K562 (cell line): Measurements from ENCODE around the gene ABCG5.

Experiments used
- ARNT ChIP-seq, 2 experiments: fragments of 450-650 bp; IDR thresholded peaks; 2 replicates each; pipeline ENCODE4 v1.6.1; 2016; ENCODE audit warnings: mild to moderate bottlenecking in 1 of 2
- ELF4 ChIP-seq: fragments of 450-650 bp; formaldehyde crosslinking; IDR thresholded peaks from 2 replicates; pipeline ENCODE4 v1.4.0; 2022; ENCODE audit warnings: missing genetic modification characterization
- EZH2 ChIP-seq: IDR thresholded peaks from 2 replicates; pipeline ENCODE4 v1.6.1; 2012; ENCODE audit warnings: low read depth, mild to moderate bottlenecking, inconsistent platforms, low read length, borderline replicate concordance
- HCFC1 ChIP-seq: IDR thresholded peaks from 2 replicates; pipeline ENCODE4 v1.6.1; 2012; ENCODE audit warnings: low read depth, low read length, improper control_type of control experiment
- MAFK ChIP-seq: IDR thresholded peaks from 2 replicates; pipeline ENCODE4 v1.6.1; 2011; ENCODE audit warnings: low read length, improper control_type of control experiment
- POLR2A ChIP-seq: fragments of 450-650 bp; conservative IDR thresholded peaks from 2 replicates; pipeline ENCODE4 v1.6.1; 2016
- SREBF2 ChIP-seq: sonication (generic); formaldehyde crosslinking; IDR thresholded peaks from 2 replicates; pipeline ENCODE4 v1.4.0; 2020; ENCODE audit warnings: mild to moderate bottlenecking, missing genetic modification reagents
- TAL1 ChIP-seq: fragments of 450-650 bp; IDR thresholded peaks from 2 replicates; pipeline ENCODE4 v1.6.1; 2016; ENCODE audit warnings: mild to moderate bottlenecking
- XRCC3 ChIP-seq: fragments of 450-650 bp; IDR thresholded peaks from 2 replicates; pipeline ENCODE4 v1.6.1; 2017; ENCODE audit warnings: mild to moderate bottlenecking, moderate library complexity
- XRCC5 ChIP-seq: fragments of 200-400 bp; formaldehyde crosslinking; IDR thresholded peaks from 2 replicates; pipeline ENCODE4 v1.6.1; 2017; ENCODE audit warnings: low read depth, mild to moderate bottlenecking, low read length
- ZNF444 ChIP-seq: fragments of 250-450 bp; sonication (Bioruptor Pico); IDR thresholded peaks from 2 replicates; pipeline ENCODE4 v1.4.0; 2020; ENCODE audit warnings: mild to moderate bottlenecking, moderate library complexity
- TF ChIP-seq, protein P1 (sequence below): sonication (generic); formaldehyde crosslinking; IDR thresholded peaks from 2 replicates; pipeline ENCODE4 v1.4.0; 2020; ENCODE audit warnings: mild to moderate bottlenecking, missing genetic modification reagents
- TF ChIP-seq, protein P2 (sequence below), 3 experiments: IDR thresholded peaks in 2 of 3; conservative IDR thresholded peaks in 1 of 3; 2 replicates each; pipeline ENCODE4 v1.5.1; 2011 to 2012; ENCODE audit warnings: low read length in 3 of 3, mild to moderate bottlenecking in 3 of 3, control low read depth in 2 of 3, improper control_type of control experiment in 1 of 3, inconsistent platforms in 1 of 3, low read depth in 1 of 3, mixed read lengths in 1 of 3, moderate library complexity in 1 of 3; ENCODE audit not compliant: insufficient read depth in 2 of 3
- TF ChIP-seq, protein P3 (sequence below), 2 experiments: fragments of 450-650 bp; formaldehyde crosslinking in 1 of 2; IDR thresholded peaks; 2 replicates each; pipeline versions ENCODE4 v1.4.0 to v1.6.1; 2014 to 2020; ENCODE audit warnings: mild to moderate bottlenecking in 2 of 2, borderline replicate concordance in 1 of 2, low read depth in 1 of 2

DNA sequence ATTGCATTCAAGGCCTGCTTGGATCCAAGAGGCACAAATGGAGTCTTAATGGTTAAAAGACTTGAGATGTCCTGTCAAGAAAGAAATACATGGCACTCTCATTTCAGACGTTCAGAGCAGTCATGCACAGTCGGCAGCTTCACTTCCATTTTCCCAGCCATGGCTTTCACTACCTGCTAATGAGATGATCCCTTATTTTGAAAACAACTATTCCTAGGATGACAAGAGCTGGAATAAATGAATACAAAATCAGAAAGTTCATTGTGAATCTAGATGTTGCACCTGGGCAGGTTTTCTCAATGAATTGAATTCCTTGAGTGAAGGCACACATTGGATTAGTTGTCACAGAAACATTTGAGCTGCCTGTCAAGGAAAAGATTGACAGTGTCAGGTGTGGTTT lies 25.7 kb downstream of the ABCG5 start:
- TF ChIP-seq ARNT (IDR thresholded peaks at IDR 0.05) = no peak
- TF ChIP-seq XRCC3 = no peak
- TF ChIP-seq SREBF2 (CRISPR knock-in tag) = no peak
- no peak for TF ChIP-seq ELF4
- TF ChIP-seq, protein P1, sequence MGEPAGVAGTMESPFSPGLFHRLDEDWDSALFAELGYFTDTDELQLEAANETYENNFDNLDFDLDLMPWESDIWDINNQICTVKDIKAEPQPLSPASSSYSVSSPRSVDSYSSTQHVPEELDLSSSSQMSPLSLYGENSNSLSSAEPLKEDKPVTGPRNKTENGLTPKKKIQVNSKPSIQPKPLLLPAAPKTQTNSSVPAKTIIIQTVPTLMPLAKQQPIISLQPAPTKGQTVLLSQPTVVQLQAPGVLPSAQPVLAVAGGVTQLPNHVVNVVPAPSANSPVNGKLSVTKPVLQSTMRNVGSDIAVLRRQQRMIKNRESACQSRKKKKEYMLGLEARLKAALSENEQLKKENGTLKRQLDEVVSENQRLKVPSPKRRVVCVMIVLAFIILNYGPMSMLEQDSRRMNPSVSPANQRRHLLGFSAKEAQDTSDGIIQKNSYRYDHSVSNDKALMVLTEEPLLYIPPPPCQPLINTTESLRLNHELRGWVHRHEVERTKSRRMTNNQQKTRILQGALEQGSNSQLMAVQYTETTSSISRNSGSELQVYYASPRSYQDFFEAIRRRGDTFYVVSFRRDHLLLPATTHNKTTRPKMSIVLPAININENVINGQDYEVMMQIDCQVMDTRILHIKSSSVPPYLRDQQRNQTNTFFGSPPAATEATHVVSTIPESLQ (CRISPR knock-in tag) = no peak
- TF ChIP-seq XRCC5 = no peak
- TF ChIP-seq EZH2 = no peak
- no peak for TF ChIP-seq TAL1
- no peak for TF ChIP-seq ZNF444 (CRISPR knock-in tag)
- TF ChIP-seq, protein P2, sequence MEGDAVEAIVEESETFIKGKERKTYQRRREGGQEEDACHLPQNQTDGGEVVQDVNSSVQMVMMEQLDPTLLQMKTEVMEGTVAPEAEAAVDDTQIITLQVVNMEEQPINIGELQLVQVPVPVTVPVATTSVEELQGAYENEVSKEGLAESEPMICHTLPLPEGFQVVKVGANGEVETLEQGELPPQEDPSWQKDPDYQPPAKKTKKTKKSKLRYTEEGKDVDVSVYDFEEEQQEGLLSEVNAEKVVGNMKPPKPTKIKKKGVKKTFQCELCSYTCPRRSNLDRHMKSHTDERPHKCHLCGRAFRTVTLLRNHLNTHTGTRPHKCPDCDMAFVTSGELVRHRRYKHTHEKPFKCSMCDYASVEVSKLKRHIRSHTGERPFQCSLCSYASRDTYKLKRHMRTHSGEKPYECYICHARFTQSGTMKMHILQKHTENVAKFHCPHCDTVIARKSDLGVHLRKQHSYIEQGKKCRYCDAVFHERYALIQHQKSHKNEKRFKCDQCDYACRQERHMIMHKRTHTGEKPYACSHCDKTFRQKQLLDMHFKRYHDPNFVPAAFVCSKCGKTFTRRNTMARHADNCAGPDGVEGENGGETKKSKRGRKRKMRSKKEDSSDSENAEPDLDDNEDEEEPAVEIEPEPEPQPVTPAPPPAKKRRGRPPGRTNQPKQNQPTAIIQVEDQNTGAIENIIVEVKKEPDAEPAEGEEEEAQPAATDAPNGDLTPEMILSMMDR (IDR thresholded peaks at IDR 0.05 in 2 of 3, conservative IDR thresholded peaks at IDR 0.05 in 1 of 3; ENCODE audit: insufficient read depth in 2 of 3, low read depth in 1 of 3, low read length in 3 of 3) = no peak
- TF ChIP-seq POLR2A = no peak
- TF ChIP-seq, protein P3, sequence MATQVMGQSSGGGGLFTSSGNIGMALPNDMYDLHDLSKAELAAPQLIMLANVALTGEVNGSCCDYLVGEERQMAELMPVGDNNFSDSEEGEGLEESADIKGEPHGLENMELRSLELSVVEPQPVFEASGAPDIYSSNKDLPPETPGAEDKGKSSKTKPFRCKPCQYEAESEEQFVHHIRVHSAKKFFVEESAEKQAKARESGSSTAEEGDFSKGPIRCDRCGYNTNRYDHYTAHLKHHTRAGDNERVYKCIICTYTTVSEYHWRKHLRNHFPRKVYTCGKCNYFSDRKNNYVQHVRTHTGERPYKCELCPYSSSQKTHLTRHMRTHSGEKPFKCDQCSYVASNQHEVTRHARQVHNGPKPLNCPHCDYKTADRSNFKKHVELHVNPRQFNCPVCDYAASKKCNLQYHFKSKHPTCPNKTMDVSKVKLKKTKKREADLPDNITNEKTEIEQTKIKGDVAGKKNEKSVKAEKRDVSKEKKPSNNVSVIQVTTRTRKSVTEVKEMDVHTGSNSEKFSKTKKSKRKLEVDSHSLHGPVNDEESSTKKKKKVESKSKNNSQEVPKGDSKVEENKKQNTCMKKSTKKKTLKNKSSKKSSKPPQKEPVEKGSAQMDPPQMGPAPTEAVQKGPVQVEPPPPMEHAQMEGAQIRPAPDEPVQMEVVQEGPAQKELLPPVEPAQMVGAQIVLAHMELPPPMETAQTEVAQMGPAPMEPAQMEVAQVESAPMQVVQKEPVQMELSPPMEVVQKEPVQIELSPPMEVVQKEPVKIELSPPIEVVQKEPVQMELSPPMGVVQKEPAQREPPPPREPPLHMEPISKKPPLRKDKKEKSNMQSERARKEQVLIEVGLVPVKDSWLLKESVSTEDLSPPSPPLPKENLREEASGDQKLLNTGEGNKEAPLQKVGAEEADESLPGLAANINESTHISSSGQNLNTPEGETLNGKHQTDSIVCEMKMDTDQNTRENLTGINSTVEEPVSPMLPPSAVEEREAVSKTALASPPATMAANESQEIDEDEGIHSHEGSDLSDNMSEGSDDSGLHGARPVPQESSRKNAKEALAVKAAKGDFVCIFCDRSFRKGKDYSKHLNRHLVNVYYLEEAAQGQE (IDR thresholded peaks at IDR 0.05; ENCODE audit: borderline replicate concordance) = no peak
- TF ChIP-seq, protein P3 (CRISPR knock-in tag; IDR thresholded peaks at IDR 0.05; ENCODE audit: low read depth) = no peak
- TF ChIP-seq MAFK = no peak
- no peak for TF ChIP-seq HCFC1
